Naive thymus-derived CD4-positive, alpha-beta T cell (primary cell): ENCODE results near the gene OSBPL3. TPM values are rescaled to one million over a fixed set of nuclear protein-coding genes. Genes with fewer than 3 reads are reported as not detected.

Source experiments
- ATAC-seq: fragments of 150-1000 bp; cut with Tn5 transposase; 2 replicates; pipeline ENCODE4 v1.10.0; 2021; ENCODE audit warnings: mild to moderate bottlenecking, moderate library complexity
- CTCF ChIA-PET: fragments of 350-600 bp; sonication (Branson Sonifier 250); formaldehyde crosslinking; loops from one replicate; lab custom pipeline; 2021; ENCODE audit warnings: antibody characterized with exemption; lab: Charles Lee
- POLR2A ChIA-PET: fragments of 350-600 bp; sonication (Branson Sonifier 250); formaldehyde crosslinking; loops from one replicate; lab custom pipeline; 2021; ENCODE audit warnings: antibody characterized with exemption, inconsistent platforms; lab: Charles Lee
- DNase-seq, 9 donors: peaks; one replicate each; pipeline versions ENCODE4 v3.0.0 to v3.0.0-alpha.2; 2020 to 2022; ENCODE audit warnings: mixed read lengths in 1 of 9
- H3K27ac ChIP-seq: one replicate; pipeline ENCODE4 v1.7.0; 2013; ENCODE audit warnings: mild to moderate bottlenecking, low read depth, low read length, moderate library complexity
- H3K27me3 ChIP-seq, 2 donors: one replicate each; pipeline ENCODE4 v1.7.0; 2013; ENCODE audit warnings: low read length in 2 of 2, mild to moderate bottlenecking in 2 of 2, moderate library complexity in 2 of 2; ENCODE audit not compliant: control insufficient read depth in 2 of 2, insufficient read depth in 2 of 2
- H3K36me3 ChIP-seq, 3 experiments: 1 replicate in 2 of 3; 2 replicates in 1 of 3; pipeline ENCODE4 v1.7.0; 2013; ENCODE audit warnings: low read length in 3 of 3, mild to moderate bottlenecking in 3 of 3, moderate library complexity in 1 of 3; ENCODE audit not compliant: insufficient read depth in 3 of 3, control insufficient read depth in 2 of 3
- H3K4me1 ChIP-seq, 2 donors: one replicate each; pipeline ENCODE4 v1.7.0; 2013; ENCODE audit warnings: low read length in 2 of 2, mild to moderate bottlenecking in 2 of 2, moderate library complexity in 1 of 2; ENCODE audit not compliant: control insufficient read depth in 2 of 2, insufficient read depth in 2 of 2
- H3K4me3 ChIP-seq: 2 replicates; pipeline ENCODE4 v1.7.0; 2013; ENCODE audit warnings: mild to moderate bottlenecking, low read length
- H3K9me3 ChIP-seq, 3 experiments: 1 replicate in 2 of 3; 2 replicates in 1 of 3; pipeline ENCODE4 v1.7.0; 2013; ENCODE audit warnings: low read length in 3 of 3; ENCODE audit not compliant: control insufficient read depth in 2 of 3
- H3K27ac Mint-ChIP-seq, 9 donors: one replicate each; pipeline ENCODE4 v1.8.0; 2020 to 2022; ENCODE audit warnings: mixed read lengths in 9 of 9, mild to moderate bottlenecking in 8 of 9, moderate library complexity in 5 of 9, inconsistent platforms in 2 of 9
- H3K27me3 Mint-ChIP-seq, 5 donors: one replicate each; pipeline ENCODE4 v1.8.0; 2021 to 2022; ENCODE audit warnings: mixed read lengths in 5 of 5, mild to moderate bottlenecking in 1 of 5
- H3K36me3 Mint-ChIP-seq, 5 donors: one replicate each; pipeline ENCODE4 v1.8.0; 2020 to 2022; ENCODE audit warnings: mixed read lengths in 5 of 5, mild to moderate bottlenecking in 3 of 5, inconsistent platforms in 1 of 5
- H3K4me1 Mint-ChIP-seq, 7 donors: one replicate each; pipeline ENCODE4 v1.8.0; 2020 to 2022; ENCODE audit warnings: mixed read lengths in 7 of 7, mild to moderate bottlenecking in 3 of 7, inconsistent platforms in 1 of 7
- H3K4me3 Mint-ChIP-seq, 10 donors: one replicate each; pipeline ENCODE4 v1.8.0; 2020 to 2022; ENCODE audit warnings: mild to moderate bottlenecking in 10 of 10, mixed read lengths in 10 of 10, moderate library complexity in 6 of 10, inconsistent platforms in 2 of 10
- H3K9me3 Mint-ChIP-seq, 11 donors: one replicate each; pipeline ENCODE4 v1.8.0; 2020 to 2022; ENCODE audit warnings: mixed read lengths in 11 of 11, mild to moderate bottlenecking in 4 of 11, inconsistent platforms in 1 of 11, moderate library complexity in 1 of 11
- intact Hi-C, 2 donors: fragments of 100-400 bp; cut with micrococcal nuclease; formaldehyde crosslinking; loops; one replicate each; pipeline ENCODE4 v1.15.1; 2023
- polyA plus RNA-seq, 2 donors: library from polyadenylated mRNA; unstranded; fragments of 300-500 nt; fragmentation: Illumina TruSeq; gene quantifications; one replicate each; pipeline ENCODE4 v1.2.3, GENCODE V29; 2021
- total RNA-seq, 6 experiments: library from RNA in 5 of 6; stranded (reverse) in 5 of 6; gene quantifications; 1 replicate in 5 of 6; 2 replicates in 1 of 6; pipeline ENCODE4 v1.2.3 and lab custom pipeline; 2021 to 2026

The OSBPL3 gene
- total RNA-seq, result 10 to 100 TPM; 17.1 to 75.7 (median 22.7) TPM
- polyA plus RNA-seq, result 1 to 10 TPM; 4.5 to 5.0 TPM
- 26.4 reads per million, percentile 57 among the genes with 10 or more reads in this experiment for total RNA-seq (lab: John Stamatoyannopoulos, UW)

DNA sequence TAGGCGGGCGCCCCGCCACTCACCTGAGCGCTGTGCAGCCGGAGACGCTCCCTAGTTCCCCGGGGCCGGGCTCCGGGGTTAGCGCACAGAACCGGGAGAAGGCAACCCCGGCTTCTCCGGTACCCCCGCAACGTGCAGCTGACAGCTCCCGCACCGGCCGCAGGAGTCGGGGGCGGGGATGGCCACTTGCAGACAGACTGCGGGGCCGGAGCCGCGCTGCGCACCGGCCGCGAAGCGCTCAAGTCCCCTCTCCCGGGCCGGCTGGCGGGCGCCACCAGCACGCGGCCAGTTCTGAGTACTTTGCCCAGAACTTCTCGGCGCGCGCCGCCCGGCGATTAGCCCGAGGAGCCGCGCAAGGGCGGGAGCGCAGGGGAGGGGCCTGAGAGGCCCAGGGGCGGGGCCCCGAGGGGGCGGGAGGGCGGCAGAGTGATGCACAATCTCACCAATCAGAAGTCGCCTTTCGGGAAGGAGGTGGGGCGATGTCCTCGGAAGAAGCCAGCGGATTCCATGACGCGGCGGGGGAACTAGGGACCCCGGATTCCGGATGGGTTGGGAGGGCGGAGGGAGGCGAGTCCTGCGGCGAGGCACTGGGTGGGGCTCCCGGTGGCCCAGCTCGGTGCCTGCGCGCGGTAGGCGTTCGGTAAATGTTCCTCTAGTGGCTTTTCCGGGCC lies at the start of gene OSBPL3:
OSBPL3 (minus strand) TSS at position 316 of the 671 bp plus-strand sequence. CDS start 87,706 bp downstream, outside the sequence.
- Histone ChIP-seq H3K9me3 (no peaks in the 10 kb centered on the region), H3K27ac (peak within 1 kb of the TSS; percentile 69), H3K4me3 (peak within 1 kb of the TSS; percentile 84), H3K4me1 (peaks cover 26 to 32% of the 10 kb centered on the region in 2 donors), H3K36me3 (no peaks in the 10 kb centered on the region), H3K27me3 (no peaks in the 10 kb centered on the region)
- Mint-ChIP-seq H3K4me3 (peak within 1 kb of the TSS; percentile 93 to 97 (median 96)), H3K36me3 (peaks cover 0 to 13% (median 0%) of the 10 kb centered on the region in 5 donors), H3K27ac (peak within 1 kb of the TSS; percentile 73 to 95 (median 89)), H3K27me3 (peaks cover 0 to 4% (median 0%) of the 10 kb centered on the region in 5 donors), H3K9me3 (peaks cover 0 to 3% (median 0%) of the 10 kb centered on the region in 11 donors), H3K4me1 (peaks cover 40 to 65% (median 56%) of the 10 kb centered on the region in 7 donors)
- ChIA-PET CTCF (interaction anchor here (0.7 to 4.4 kb wide), 9 partner anchors 14 to 159 kb away, joined by 3 to 44 read pairs (median 4); no protein-coding TSS in a partner anchor), POLR2A (interaction anchor here (0.7 to 3.7 kb wide), 12 partner anchors 10 to 159 kb away, joined by 3 to 25 read pairs (median 5); partner anchors contain the start of gene CYCS)
- intact Hi-C loops, result loop anchor here (1.0 to 10.0 kb wide), 19 partner anchors 14 to 1965 kb away; partner anchors contain the start of genes CYCS (in 2 of the 2), CBX3 (in 1 of the 2), CCDC126 (in 1 of the 2) and HNRNPA2B1 (in 1 of the 2)
- DNase-seq (peak; percentile 86 to 96 (median 93)), ATAC-seq (peak; percentile 95)

- no peaks in the 10 kb centered on the region for H3K9me3 ChIP-seq
- H3K36me3 ChIP-seq, result no peaks in the 10 kb centered on the region
- Mint-ChIP-seq H3K4me3 (peak overlapping the region in 8 of 10 donors; percentile 10 to 88 (median 68)), H3K4me1 (peaks cover 21 to 40% (median 27%) of the 10 kb centered on the region in 7 donors), H3K9me3 (peaks cover 0 to 3% (median 0%) of the 10 kb centered on the region in 11 donors), H3K27me3 (peaks cover 0 to 10% (median 0%) of the 10 kb centered on the region in 5 donors), H3K36me3 (peaks cover 0 to 6% (median 0%) of the 10 kb centered on the region in 5 donors), H3K27ac (peak overlapping the region; percentile 66 to 93 (median 89))
- peak overlapping the region; percentile 17 for H3K4me3 ChIP-seq
- no peaks in the 10 kb centered on the region for H3K27me3 ChIP-seq
- peaks cover 23 to 32% of the 10 kb centered on the region in 2 donors for H3K4me1 ChIP-seq
- ChIA-PET CTCF (interaction anchor here (1.0 to 1.1 kb wide), 3 partner anchors 135 to 208 kb away, joined by 3 to 6 read pairs (median 4); no protein-coding TSS in a partner anchor), POLR2A (interaction anchor here (0.5 to 1.5 kb wide), 6 partner anchors 9 to 1431 kb away, joined by 3 to 4 read pairs (median 3); no protein-coding TSS in a partner anchor)
- intact Hi-C loops, result loop anchor here (2.0 to 5.0 kb wide), 4 partner anchors 42 to 468 kb away; no protein-coding TSS in a partner anchor
- ATAC-seq (peak; percentile 45), DNase-seq (peak in 2 of 9 donors; percentile 11 to 25)
- H3K27ac ChIP-seq, result peak overlapping the region; percentile 25
Measured at GRCh38 chr7:25029075-25029474, 49.1 kb upstream of the OSBPL3 start.

GRCh38 chr7:25028370-25029021 lies 48.5 kb upstream of the OSBPL3 start:
- intact Hi-C loops, result loop anchor here (1.0 to 5.0 kb wide), 8 partner anchors 42 to 468 kb away; partner anchors contain the start of gene OSBPL3 (in 2 of the 2)
- H3K9me3 ChIP-seq, result no peaks in the 10 kb centered on the region
- H3K4me3 ChIP-seq, result peak overlapping the region; percentile 17
- Mint-ChIP-seq H3K9me3 (peaks cover 0 to 3% (median 0%) of the 10 kb centered on the region in 11 donors), H3K4me1 (peaks cover 21 to 40% (median 27%) of the 10 kb centered on the region in 7 donors), H3K27me3 (peaks cover 0 to 11% (median 0%) of the 10 kb centered on the region in 5 donors), H3K4me3 (peak overlapping the region in 9 of 10 donors; percentile 10 to 88 (median 67)), H3K36me3 (peaks cover 0 to 6% (median 0%) of the 10 kb centered on the region in 5 donors), H3K27ac (peak overlapping the region; percentile 66 to 93 (median 89))
- POLR2A ChIA-PET, result interaction anchor here (0.5 to 1.5 kb wide), 6 partner anchors 10 to 1431 kb away, joined by 3 to 4 read pairs (median 3); no protein-coding TSS in a partner anchor
- H3K36me3 ChIP-seq, result no peaks in the 10 kb centered on the region
- no peaks in the 10 kb centered on the region for H3K27me3 ChIP-seq
- H3K4me1 ChIP-seq, result peaks cover 23 to 32% of the 10 kb centered on the region in 2 donors
- CTCF ChIA-PET, result interaction anchor here (1.0 to 1.2 kb wide), 4 partner anchors 50 to 208 kb away, joined by 3 to 6 read pairs (median 4); no protein-coding TSS in a partner anchor
- peak overlapping the region; percentile 25 for H3K27ac ChIP-seq
- DNase-seq (peak in 8 of 9 donors; percentile 10 to 64 (median 48)), ATAC-seq (peak; percentile 75)

DNA sequence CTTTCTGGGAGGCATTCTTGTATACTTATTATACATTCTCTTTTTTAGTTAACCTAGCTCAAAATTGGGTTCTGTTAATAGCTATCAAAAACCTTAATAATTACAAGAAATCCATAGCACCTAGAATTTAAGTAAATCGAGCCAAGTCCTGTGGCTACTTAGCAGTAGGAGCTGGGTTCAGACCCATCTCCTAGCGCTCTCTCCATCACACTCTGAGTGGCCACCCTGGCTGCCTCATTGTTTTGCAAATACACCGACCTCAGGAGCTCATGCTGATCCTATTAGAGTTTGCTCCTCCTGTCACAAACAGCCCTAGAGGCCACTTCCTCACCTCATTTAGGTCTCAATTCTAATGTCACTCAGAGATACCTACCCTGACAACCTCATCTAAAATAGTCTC lies 46.2 kb upstream of the OSBPL3 start:
- Mint-ChIP-seq H3K9me3 (peaks cover 0 to 3% (median 0%) of the 10 kb centered on the region in 11 donors), H3K36me3 (peaks cover 0 to 6% (median 0%) of the 10 kb centered on the region in 5 donors), H3K27ac (no peak overlapping the region), H3K4me1 (peaks cover 17 to 39% (median 27%) of the 10 kb centered on the region in 7 donors), H3K4me3 (no peak overlapping the region), H3K27me3 (peaks cover 0 to 17% (median 0%) of the 10 kb centered on the region in 5 donors)
- no peaks in the 10 kb centered on the region for H3K36me3 ChIP-seq
- H3K4me3 ChIP-seq, result no peak overlapping the region
- H3K27me3 ChIP-seq, result no peaks in the 10 kb centered on the region
- ChIA-PET POLR2A (interaction anchor here (1.0 kb wide), 1 partner anchor 45 kb away, joined by 5 read pairs; no protein-coding TSS in a partner anchor), CTCF (interaction anchor here (0.7 kb wide), 1 partner anchor 36 kb away, joined by 3 read pairs; no protein-coding TSS in a partner anchor)
- intact Hi-C loops, result loop anchor here (5.0 kb wide), 2 partner anchors 46 to 114 kb away; no protein-coding TSS in a partner anchor
- peaks cover 23 to 32% of the 10 kb centered on the region in 2 donors for H3K4me1 ChIP-seq
- DNase-seq (no peak), ATAC-seq (no peak)
- no peaks in the 10 kb centered on the region for H3K9me3 ChIP-seq
- no peak overlapping the region for H3K27ac ChIP-seq

DNA sequence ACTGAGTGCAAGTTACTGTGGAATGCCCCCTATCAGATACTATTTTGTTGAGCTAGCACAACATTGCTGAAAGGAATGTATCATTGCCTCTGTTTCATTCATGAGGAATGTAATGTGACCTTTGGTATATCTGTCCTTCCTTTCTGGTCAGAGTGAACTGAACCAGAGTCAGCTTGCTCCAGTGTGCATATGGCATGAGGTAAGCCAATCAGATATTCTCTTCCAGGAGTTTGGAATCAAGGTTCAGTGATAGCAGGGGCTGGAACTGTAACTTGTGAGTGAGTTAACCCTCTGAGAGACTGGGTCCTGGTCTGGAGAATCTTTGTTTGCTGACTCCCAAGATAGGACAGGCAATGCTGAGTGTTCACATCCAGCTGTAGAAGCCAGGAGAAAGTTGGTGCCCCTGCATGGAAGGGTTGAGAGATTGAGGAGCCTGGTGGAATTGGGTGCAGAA lies 45.3 kb upstream of the OSBPL3 start:
- Histone ChIP-seq H3K36me3 (no peaks in the 10 kb centered on the region), H3K4me3 (no peak overlapping the region), H3K4me1 (peaks cover 23 to 26% of the 10 kb centered on the region in 2 donors), H3K27me3 (no peaks in the 10 kb centered on the region), H3K27ac (no peak overlapping the region), H3K9me3 (no peaks in the 10 kb centered on the region)
- Mint-ChIP-seq H3K4me3 (no peak overlapping the region), H3K36me3 (peaks cover 0 to 6% (median 0%) of the 10 kb centered on the region in 5 donors), H3K27me3 (peaks cover 0 to 17% (median 0%) of the 10 kb centered on the region in 5 donors), H3K9me3 (peaks cover 0 to 3% (median 0%) of the 10 kb centered on the region in 11 donors), H3K4me1 (peaks cover 17 to 30% (median 27%) of the 10 kb centered on the region in 7 donors), H3K27ac (no peak overlapping the region)
- ATAC-seq, result no peak
- ChIA-PET POLR2A (no interaction called here), CTCF (no interaction called here)
- DNase-seq, result no peak
- intact Hi-C loops, result loop anchor here (5.0 kb wide), 2 partner anchors 47 to 113 kb away; no protein-coding TSS in a partner anchor
